Mesothelial cell of epicardium (in vitro differentiated cells): ENCODE results near the gene FILIP1L. TPM values are rescaled to one million over a fixed set of nuclear protein-coding genes. Genes with fewer than 3 reads are reported as not detected.
A peak's percentile ranks its signal among the peaks of the same experiment; 100 is the strongest.

ENCODE experiments used
- DNase-seq, 2 experiments: peaks; one replicate each; pipeline ENCODE4 v3.0.0; 2021; ENCODE audit warnings: low spot score in 2 of 2; ENCODE audit not compliant: unreplicated experiment in 2 of 2
- H3K27ac Mint-ChIP-seq: 2 replicates; pipeline ENCODE4 v1.8.0; 2021; ENCODE audit warnings: mixed read lengths
- H3K27me3 Mint-ChIP-seq: 2 replicates; pipeline ENCODE4 v1.8.0; 2021; ENCODE audit warnings: low read depth, mixed read lengths
- H3K36me3 Mint-ChIP-seq: 2 replicates; pipeline ENCODE4 v1.8.0; 2021; ENCODE audit warnings: mixed read lengths
- H3K4me1 Mint-ChIP-seq: 2 replicates; pipeline ENCODE4 v1.8.0; 2021; ENCODE audit warnings: mixed read lengths
- H3K4me3 Mint-ChIP-seq: 2 replicates; pipeline ENCODE4 v1.8.0; 2021; ENCODE audit warnings: mild to moderate bottlenecking, moderate library complexity, mixed read lengths
- H3K9me3 Mint-ChIP-seq: 2 replicates; pipeline ENCODE4 v1.8.0; 2021; ENCODE audit warnings: mixed read lengths
- CTCF ChIP-seq: fragments of 200-600 bp; sonication (generic); IDR thresholded peaks from one replicate; pipeline ENCODE4 v1.5.0; 2021; ENCODE audit warnings: antibody characterized with exemption; ENCODE audit not compliant: unreplicated experiment
- total RNA-seq: library from RNA; stranded (reverse); gene quantifications from 3 replicates; pipeline ENCODE4 v1.2.1, GENCODE V29; 2021

Gene FILIP1L
- total RNA-seq, 1 donor from 2014 or later, result 15.7 TPM

GRCh38 chr3:100080573-100080972 is 33.7 kb downstream of the FILIP1L start:
- H3K36me3 Mint-ChIP-seq, result no peaks in the 10 kb centered on the region
- DNase-seq, result no peak
- no peaks in the 10 kb centered on the region for H3K9me3 Mint-ChIP-seq
- no peak for TF ChIP-seq CTCF
- H3K27ac Mint-ChIP-seq, result no peak overlapping the region
- peaks cover 37% of the 10 kb centered on the region for H3K4me1 Mint-ChIP-seq
- no peak overlapping the region for H3K4me3 Mint-ChIP-seq
- no peaks in the 10 kb centered on the region for H3K27me3 Mint-ChIP-seq

DNA sequence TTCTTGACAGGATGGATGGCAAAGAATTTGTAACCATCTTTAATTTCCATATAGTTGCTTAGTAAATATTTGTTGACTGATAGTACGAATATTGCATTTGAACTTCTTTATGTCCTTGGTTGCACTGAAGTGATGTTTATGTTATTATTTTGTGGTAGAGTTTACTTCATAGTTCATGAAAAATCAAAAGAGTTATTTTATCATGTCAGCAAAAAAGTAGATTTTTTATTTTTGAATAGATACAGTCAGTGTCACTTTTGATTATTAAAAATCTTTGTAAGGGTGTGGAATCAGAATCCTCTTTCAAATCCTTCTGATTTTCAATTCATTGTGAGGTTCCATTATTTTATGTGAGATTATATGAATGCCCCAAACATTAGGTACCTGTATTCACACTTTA is 35.0 kb downstream of the FILIP1L start:
- Mint-ChIP-seq H3K9me3 (no peaks in the 10 kb centered on the region), H3K36me3 (no peaks in the 10 kb centered on the region), H3K27me3 (no peaks in the 10 kb centered on the region), H3K4me1 (peaks cover 43% of the 10 kb centered on the region), H3K27ac (no peak overlapping the region), H3K4me3 (no peak overlapping the region)
- no peak for DNase-seq
- no peak for TF ChIP-seq CTCF

GRCh38 chr3:100076731-100077529 is 37.4 kb downstream of the FILIP1L start:
- H3K4me1 Mint-ChIP-seq, result peaks cover 40% of the 10 kb centered on the region
- peak overlapping the region; percentile 83 for H3K27ac Mint-ChIP-seq
- no peaks in the 10 kb centered on the region for H3K9me3 Mint-ChIP-seq
- H3K27me3 Mint-ChIP-seq, result no peaks in the 10 kb centered on the region
- no peak for DNase-seq
- no peak overlapping the region for H3K4me3 Mint-ChIP-seq
- TF ChIP-seq CTCF, result no peak
- no peaks in the 10 kb centered on the region for H3K36me3 Mint-ChIP-seq

- peak overlapping the region; percentile 83 for H3K27ac Mint-ChIP-seq
- DNase-seq, result no peak
- H3K27me3 Mint-ChIP-seq, result no peaks in the 10 kb centered on the region
- H3K36me3 Mint-ChIP-seq, result no peaks in the 10 kb centered on the region
- no peaks in the 10 kb centered on the region for H3K9me3 Mint-ChIP-seq
- TF ChIP-seq CTCF, result no peak
- H3K4me1 Mint-ChIP-seq, result peaks cover 37% of the 10 kb centered on the region
- no peak overlapping the region for H3K4me3 Mint-ChIP-seq
Measured at GRCh38 chr3:100075851-100076730, 38.2 kb downstream of the FILIP1L start.

- Mint-ChIP-seq H3K27me3 (no peaks in the 10 kb centered on the region), H3K36me3 (no peaks in the 10 kb centered on the region), H3K4me1 (peaks cover 37% of the 10 kb centered on the region), H3K27ac (peak overlapping the region; percentile 80), H3K9me3 (no peaks in the 10 kb centered on the region), H3K4me3 (no peak overlapping the region)
- DNase-seq, result no peak
- TF ChIP-seq CTCF, result no peak
Measured at GRCh38 chr3:100075196-100075595, 39.1 kb downstream of the FILIP1L start.
